K562 (cell line): ENCODE data around the gene ASGR1. TPM values are rescaled to one million over a fixed set of nuclear protein-coding genes. Genes with fewer than 3 reads are reported as not detected.

ENCODE experiments used
- ATAC-seq: fragments of 200-7000 bp; cut with Tn5 transposase; 3 replicates; pipeline ENCODE4 v1.9.1; 2020; ENCODE audit warnings: moderate library complexity
- BruUV-seq: library from RNA; stranded (reverse); fragments of 400-500 nt; replicated peaks from 2 replicates; lab custom pipeline; 2021; lab: Mats Ljungman, UMichigan
- CTCF ChIA-PET: fragments of 300-600 bp; formaldehyde crosslinking; extraction: SDS; loops from one replicate; lab custom pipeline; 2021; ENCODE audit warnings: low intra/inter-chr PET ratio; lab: Yijun Ruan, JAX
- POLR2A ChIA-PET: fragments of 300-600, 350-650 bp; sonication (Branson Sonifier 250); formaldehyde crosslinking; extraction: SDS; loops from one replicate; lab custom pipeline; 2021; ENCODE audit warnings: antibody characterized with exemption, inconsistent platforms; lab: Yijun Ruan, JAX
- DNase-seq, 4 experiments: peaks; one replicate each; pipeline versions ENCODE4 v3.0.0 to v3.0.0-alpha.2; 2011 to 2018; ENCODE audit warnings: low spot score in 3 of 4, mixed read lengths in 3 of 4; ENCODE audit errors: extremely low read depth in 1 of 4
- FAIRE-seq: peaks from 2 replicates; lab custom pipeline; 2011; peaks lifted over from hg19 to GRCh38; lab: Jason Lieb, UNC
- H2AFZ ChIP-seq: 2 replicates; pipeline ENCODE4 v1.6.0; 2011; ENCODE audit warnings: low read depth, low read length, control low read depth, inconsistent platforms
- H3K27ac ChIP-seq: fragments of 200-600 bp; 3 replicates; pipeline ENCODE4 v1.8.0; 2011; ENCODE audit warnings: low read depth, mild to moderate bottlenecking, control low read depth, inconsistent platforms, low read length, moderate library complexity, mixed read lengths; ENCODE audit errors: extremely low read depth
- H3K27me3 ChIP-seq, 2 experiments: fragments of 300-600 bp in 1 of 2; 2 replicates in 1 of 2; 3 replicates in 1 of 2; pipeline versions ENCODE4 v1.6.0 to v1.8.0; 2011; ENCODE audit warnings: inconsistent platforms in 2 of 2, low read length in 2 of 2, mild to moderate bottlenecking in 1 of 2, mixed read lengths in 1 of 2, moderate library complexity in 1 of 2; ENCODE audit not compliant: control insufficient read depth in 2 of 2, insufficient read depth in 2 of 2
- H3K36me3 ChIP-seq: fragments of 300-600 bp; 3 replicates; pipeline ENCODE4 v1.8.0; 2011; ENCODE audit warnings: mild to moderate bottlenecking, low read length, inconsistent platforms; ENCODE audit not compliant: control insufficient read depth, insufficient read depth
- H3K4me1 ChIP-seq, 2 experiments: fragments of 200-600 bp in 1 of 2; replicated peaks in 1 of 2; 2 replicates in 1 of 2; 3 replicates in 1 of 2; pipeline versions ENCODE4 v1.5.1 to v1.8.0; 2011; ENCODE audit warnings: inconsistent platforms in 2 of 2, low read length in 2 of 2, mild to moderate bottlenecking in 1 of 2, mixed read lengths in 1 of 2, moderate library complexity in 1 of 2; ENCODE audit not compliant: control insufficient read depth in 2 of 2, insufficient read depth in 2 of 2
- H3K4me2 ChIP-seq: 2 replicates; pipeline ENCODE4 v1.6.1; 2011; ENCODE audit warnings: low read length, control low read depth, inconsistent platforms, mixed read lengths; ENCODE audit not compliant: insufficient read depth
- H3K4me3 ChIP-seq: fragments of 200-600 bp; sonication (generic), shearing (Covaris generic); 2 replicates; pipeline ENCODE4 v1.5.1; 2016; ENCODE audit warnings: control low read depth, inconsistent platforms
- H3K79me2 ChIP-seq: fragments of 200-600 bp; 3 replicates; pipeline ENCODE4 v1.8.0; 2011; ENCODE audit warnings: low read length, inconsistent platforms; ENCODE audit not compliant: control insufficient read depth, insufficient read depth
- H3K9ac ChIP-seq, 2 experiments: 2 replicates each; pipeline versions ENCODE4 v1.6.0 to v1.6.1; 2011; ENCODE audit warnings: low read depth in 2 of 2, low read length in 2 of 2, control low read depth in 1 of 2, inconsistent platforms in 1 of 2, mild to moderate bottlenecking in 1 of 2, mixed read lengths in 1 of 2; ENCODE audit not compliant: insufficient read depth in 1 of 2
- H3K9me1 ChIP-seq: one replicate; pipeline ENCODE4 v1.6.0; 2011; ENCODE audit warnings: inconsistent platforms, mild to moderate bottlenecking, low read length, moderate library complexity; ENCODE audit not compliant: control insufficient read depth, insufficient read depth
- H3K9me3 ChIP-seq: replicated peaks from 2 replicates; pipeline ENCODE4 v1.5.1; 2011; ENCODE audit warnings: low read depth, low read length, inconsistent platforms; ENCODE audit not compliant: control insufficient read depth, insufficient read depth
- H4K20me1 ChIP-seq: replicated peaks from 2 replicates; pipeline ENCODE4 v1.6.1; 2011; ENCODE audit warnings: low read length, inconsistent platforms, mixed read lengths; ENCODE audit not compliant: control insufficient read depth, insufficient read depth
- ELF4 ChIP-seq: fragments of 450-650 bp; formaldehyde crosslinking; IDR thresholded peaks from 2 replicates; pipeline ENCODE4 v1.4.0; 2022; ENCODE audit warnings: missing genetic modification characterization
- ESRRA ChIP-seq: fragments of 450-650 bp; IDR thresholded peaks from 2 replicates; pipeline ENCODE4 v1.6.1; 2014; ENCODE audit warnings: low read depth, mild to moderate bottlenecking, moderate library complexity, borderline replicate concordance
- PATZ1 ChIP-seq: fragments of 250-450 bp; sonication (Bioruptor Pico); IDR thresholded peaks from 2 replicates; pipeline ENCODE4 v1.5.0; 2020; ENCODE audit warnings: mild to moderate bottlenecking, borderline replicate concordance
- PML ChIP-seq: IDR thresholded peaks from 2 replicates; pipeline ENCODE4 v1.6.1; 2012; ENCODE audit warnings: low read length, inconsistent platforms
- POLR2A ChIP-seq: fragments of 450-650 bp; conservative IDR thresholded peaks from 2 replicates; pipeline ENCODE4 v1.6.1; 2016
- POLR2AphosphoS2 ChIP-seq: IDR thresholded peaks from 2 replicates; pipeline ENCODE4 v1.6.1; 2012; ENCODE audit warnings: low read length, improper control_type of control experiment
- POLR2AphosphoS5 ChIP-seq: IDR thresholded peaks from 2 replicates; pipeline ENCODE4 v1.6.1; 2011; ENCODE audit warnings: mild to moderate bottlenecking, low read depth, low read length, moderate library complexity; ENCODE audit not compliant: control insufficient read depth, insufficient read depth
- RBFOX2 ChIP-seq: fragments of 200-400 bp; formaldehyde crosslinking; IDR thresholded peaks from 2 replicates; pipeline ENCODE4 v1.6.1; 2017; ENCODE audit warnings: low read depth, mild to moderate bottlenecking, low read length, moderate library complexity
- WGBS: fragments of 100-300 bp; shearing (Covaris generic); methylation state at CpG from one replicate; pipeline ENCODE4 v1.1.6; 2016; ENCODE audit warnings: low coverage, mixed read lengths; ENCODE audit not compliant: insufficient coverage; ENCODE audit errors: missing lambda C conversion rate; 5-methylcytosine and 5-hydroxymethylcytosine counted together
- in situ Hi-C: fragments of 300-500 bp; cut with MboI; formaldehyde crosslinking; loops from 4 replicates; pipeline ENCODE4 v1.15.0; 2018; ENCODE audit warnings: inconsistent platforms, mixed read lengths
- intact Hi-C: fragments of 100-400 bp; cut with micrococcal nuclease; formaldehyde crosslinking; loops from 2 replicates; pipeline ENCODE4 v1.14.2; 2022
- polyA plus RNA-seq, 8 experiments: library from polyadenylated mRNA; depleted of rRNA in 4 of 8; stranded (reverse) in 5 of 8; unstranded in 3 of 8; fragments of >200 nt; fragmentation: Nextera tagmentation in 2 of 8; fragmentation: Illumina TruSeq in 1 of 8; extraction: Ambion mirVana in 2 of 8; extraction: Trizol in 1 of 8; gene quantifications; 2 replicates each; pipeline versions ENCODE4 v1.2.1 to v1.2.3, GENCODE V29; 2011 to 2014; ENCODE audit warnings: inconsistent platforms in 1 of 8, missing spikeins in 1 of 8
- total RNA-seq, 7 experiments: library from RNA; depleted of rRNA in 6 of 7; stranded (reverse); fragments of >200 nt in 6 of 7; fragmentation: Illumina TruSeq in 2 of 7; extraction: Trizol in 2 of 7; gene quantifications; 2 replicates each; pipeline versions ENCODE4 v1.2.1 to v1.2.3, GENCODE V29; 2011 to 2021; ENCODE audit warnings: low replicate concordance in 1 of 7
- TF ChIP-seq, protein P1 (sequence below): fragments of 250-450 bp; sonication (Bioruptor Pico); IDR thresholded peaks from 2 replicates; pipeline ENCODE4 v1.8.0; 2021; ENCODE audit warnings: borderline replicate concordance, mild to moderate bottlenecking, moderate library complexity; ENCODE audit not compliant: poor library complexity, severe bottlenecking

Gene ASGR1
- total and polyA plus RNA-seq, 9 of the 15 experiments (the other 6 are each of a cell fraction or from before 2014, with no cell fraction given): 0.11 to 1.0 (median 0.64) TPM; not detected in 2

DNA sequence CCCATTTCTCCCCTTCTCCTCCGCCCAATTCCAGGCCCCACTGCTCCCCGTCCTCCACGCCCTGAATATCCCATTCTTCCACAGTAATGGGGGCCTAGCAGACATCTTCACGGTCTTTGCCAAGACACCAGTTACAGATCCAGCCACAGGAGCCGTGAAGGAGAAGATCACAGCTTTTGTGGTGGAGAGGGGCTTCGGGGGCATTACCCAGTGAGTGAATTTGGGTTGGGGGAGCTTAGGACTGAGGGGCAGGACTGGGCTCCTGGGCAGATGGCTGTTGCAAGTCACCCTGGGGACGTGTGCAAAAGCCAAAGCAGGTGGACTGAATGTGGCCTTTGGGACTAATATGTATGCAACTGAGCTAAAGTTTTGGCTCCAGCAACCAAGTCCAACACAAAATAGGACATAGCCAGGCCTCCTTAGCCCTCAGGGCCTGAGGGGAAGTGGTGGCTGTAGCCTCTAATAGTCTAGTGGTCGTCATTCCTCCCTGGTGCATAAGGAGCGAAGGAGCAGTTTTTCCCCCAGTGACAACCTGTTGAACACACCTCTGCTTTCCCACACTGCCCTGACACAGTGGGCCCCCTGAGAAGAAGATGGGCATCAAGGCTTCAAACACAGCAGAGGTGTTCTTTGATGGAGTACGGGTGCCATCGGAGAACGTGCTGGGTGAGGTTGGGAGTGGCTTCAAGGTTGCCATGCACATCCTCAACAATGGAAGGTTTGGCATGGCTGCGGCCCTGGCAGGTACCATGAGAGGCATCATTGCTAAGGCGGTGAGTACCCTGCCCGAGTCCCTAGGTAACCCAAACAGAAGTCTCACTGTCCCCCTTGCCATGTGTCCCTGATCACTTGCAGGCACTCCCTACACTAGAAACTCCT is 43.2 kb upstream of the ASGR1 start:
- FAIRE-seq (no peak), ATAC-seq (no peak), DNase-seq (no peak)
- no peak overlapping the region for H3K27ac ChIP-seq
- TF ChIP-seq POLR2AphosphoS2: peak; percentile 16; the same call in 1 of the 2 replicates
- TF ChIP-seq, protein P1, sequence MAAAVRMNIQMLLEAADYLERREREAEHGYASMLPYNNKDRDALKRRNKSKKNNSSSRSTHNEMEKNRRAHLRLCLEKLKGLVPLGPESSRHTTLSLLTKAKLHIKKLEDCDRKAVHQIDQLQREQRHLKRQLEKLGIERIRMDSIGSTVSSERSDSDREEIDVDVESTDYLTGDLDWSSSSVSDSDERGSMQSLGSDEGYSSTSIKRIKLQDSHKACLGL: no peak
- peak; percentile 38; the same call in 1 of the 2 replicates for TF ChIP-seq RBFOX2
- TF ChIP-seq PATZ1 (CRISPR knock-in tag): no peak
- 0 out of 2 replicates have a peak, but pooled peaks have one; percentile 14 for TF ChIP-seq ELF4 (CRISPR knock-in tag)
- TF ChIP-seq PML: 0 out of 2 replicates have a peak, but pooled peaks have one; percentile 10
- TF ChIP-seq ESRRA: no peak
- peak; percentile 10; the same call in 1 of the 2 replicates for TF ChIP-seq POLR2AphosphoS5
- peak; percentile 58 for TF ChIP-seq POLR2A
- no peak overlapping the region; a peak in 1 of 4 replicates for H3K9ac ChIP-seq
- peaks cover 6% of the 10 kb centered on the region for H3K9me1 ChIP-seq
- BruUV-seq: TSS peak; percentile 41
- intact Hi-C loops (no loop called here), in situ Hi-C loops (no loop called here)
- H3K4me2 ChIP-seq: no peak overlapping the region
- peaks cover 6% of the 10 kb centered on the region for H4K20me1 ChIP-seq
- CTCF ChIA-PET: no interaction called here
- H3K79me2 ChIP-seq: peaks cover 24% of the 10 kb centered on the region
- POLR2A ChIA-PET: interaction anchor here (0.8 to 7.7 kb wide), 3 partner anchors 8 to 254 kb away, joined by 3 to 73 read pairs (median 19); partner anchors contain the start of gene DVL2
- peaks cover 25 to 57% of the 10 kb centered on the region in 2 experiments for H3K4me1 ChIP-seq
- peaks cover 68% of the 10 kb centered on the region; the same call in 2 of the 3 replicates for H3K36me3 ChIP-seq
- H3K9me3 ChIP-seq: no peaks in the 10 kb centered on the region
- H3K27me3 ChIP-seq: no peaks in the 10 kb centered on the region
- H3K4me3 ChIP-seq: no peak overlapping the region
- 85% methylated on average over 12 of the region's 15 CpGs for WGBS
- no peak overlapping the region for H2AFZ ChIP-seq
